ENCODE data around the gene CHCHD3.

The CHCHD3 gene

GRCh38 chr7:132817949-132818348 lies 263.9 kb downstream of the CHCHD3 start:
- H3K4me3 ChIP-seq (ENCODE audit: low read length, poor library complexity, severe bottlenecking): no peak overlapping the region
- no peaks in the 10 kb centered on the region for H4K20me1 ChIP-seq (ENCODE audit: insufficient read depth, low read length, poor library complexity, severe bottlenecking)
- H3F3A ChIP-seq (ENCODE audit: low read depth): no peaks in the 10 kb centered on the region
- no peaks in the 10 kb centered on the region for H3K4me1 ChIP-seq (ENCODE audit: insufficient read depth, low read length, poor library complexity, severe bottlenecking)
- H3K9me3 ChIP-seq (ENCODE audit: insufficient read depth, low read depth, low read length): no peaks in the 10 kb centered on the region
- no peak overlapping the region for H3K4me2 ChIP-seq (ENCODE audit: low read depth, low read length, poor library complexity, severe bottlenecking)
- H2AFZ ChIP-seq (ENCODE audit: low read length): no peak overlapping the region
- H3K9ac ChIP-seq (ENCODE audit: low read depth, low read length, poor library complexity, severe bottlenecking): no peak overlapping the region
- TF ChIP-seq EZH2phosphoT487 (IDR thresholded peaks at IDR 0.05; ENCODE audit: borderline replicate concordance): no peak
- no peak for TF ChIP-seq CTCF (conservative IDR thresholded peaks at IDR 0.05; ENCODE audit: low read length)
- no peaks in the 10 kb centered on the region for H3K9me2 ChIP-seq (replicated peaks; ENCODE audit: low read depth, low read length)
- H3K36me3 ChIP-seq (ENCODE audit: insufficient read depth, low read length): peaks cover 3% of the 10 kb centered on the region; the same call in 1 of the 2 replicates
- H3K27me3 ChIP-seq (ENCODE audit: insufficient read depth, low read length, poor library complexity, severe bottlenecking): no peaks in the 10 kb centered on the region
- no peaks in the 10 kb centered on the region for H3K79me2 ChIP-seq (ENCODE audit: insufficient read depth, low read length)

GRCh38 chr7:132815696-132816311 lies 266.1 kb downstream of the CHCHD3 start:
- no peaks in the 10 kb centered on the region for H3K79me2 ChIP-seq (ENCODE audit: insufficient read depth, low read length)
- no peaks in the 10 kb centered on the region for H3K4me1 ChIP-seq (ENCODE audit: insufficient read depth, low read length, poor library complexity, severe bottlenecking)
- TF ChIP-seq EZH2phosphoT487 (IDR thresholded peaks at IDR 0.05; ENCODE audit: borderline replicate concordance) (no peak), CTCF (conservative IDR thresholded peaks at IDR 0.05; ENCODE audit: low read length) (no peak)
- no peaks in the 10 kb centered on the region for H3K9me2 ChIP-seq (replicated peaks; ENCODE audit: low read depth, low read length)
- H3K4me2 ChIP-seq (ENCODE audit: low read depth, low read length, poor library complexity, severe bottlenecking): no peak overlapping the region
- H2AFZ ChIP-seq (ENCODE audit: low read length): no peak overlapping the region
- no peaks in the 10 kb centered on the region for H3K9me3 ChIP-seq (ENCODE audit: insufficient read depth, low read depth, low read length)
- no peak overlapping the region for H3K4me3 ChIP-seq (ENCODE audit: low read length, poor library complexity, severe bottlenecking)
- H3K27me3 ChIP-seq (ENCODE audit: insufficient read depth, low read length, poor library complexity, severe bottlenecking): no peaks in the 10 kb centered on the region
- H4K20me1 ChIP-seq (ENCODE audit: insufficient read depth, low read length, poor library complexity, severe bottlenecking): no peaks in the 10 kb centered on the region
- peaks cover 9% of the 10 kb centered on the region; the same call in 1 of the 2 replicates for H3K36me3 ChIP-seq (ENCODE audit: insufficient read depth, low read length)
- no peak overlapping the region for H3K9ac ChIP-seq (ENCODE audit: low read depth, low read length, poor library complexity, severe bottlenecking)
- no peaks in the 10 kb centered on the region for H3F3A ChIP-seq (ENCODE audit: low read depth)

GRCh38 chr7:132815130-132815529 lies 266.8 kb downstream of the CHCHD3 start:
- no peak overlapping the region for H3K4me2 ChIP-seq (ENCODE audit: low read depth, low read length, poor library complexity, severe bottlenecking)
- no peak for TF ChIP-seq CTCF (conservative IDR thresholded peaks at IDR 0.05; ENCODE audit: low read length)
- TF ChIP-seq EZH2phosphoT487 (IDR thresholded peaks at IDR 0.05; ENCODE audit: borderline replicate concordance): no peak
- H3K36me3 ChIP-seq (ENCODE audit: insufficient read depth, low read length): peaks cover 9% of the 10 kb centered on the region; the same call in 1 of the 2 replicates
- H3K9me3 ChIP-seq (ENCODE audit: insufficient read depth, low read depth, low read length): no peaks in the 10 kb centered on the region
- H2AFZ ChIP-seq (ENCODE audit: low read length): no peak overlapping the region
- no peaks in the 10 kb centered on the region for H3K4me1 ChIP-seq (ENCODE audit: insufficient read depth, low read length, poor library complexity, severe bottlenecking)
- no peak overlapping the region for H3K4me3 ChIP-seq (ENCODE audit: low read length, poor library complexity, severe bottlenecking)
- H3K79me2 ChIP-seq (ENCODE audit: insufficient read depth, low read length): no peaks in the 10 kb centered on the region
- H3F3A ChIP-seq (ENCODE audit: low read depth): no peaks in the 10 kb centered on the region
- no peak overlapping the region for H3K9ac ChIP-seq (ENCODE audit: low read depth, low read length, poor library complexity, severe bottlenecking)
- H3K27me3 ChIP-seq (ENCODE audit: insufficient read depth, low read length, poor library complexity, severe bottlenecking): no peaks in the 10 kb centered on the region
- H4K20me1 ChIP-seq (ENCODE audit: insufficient read depth, low read length, poor library complexity, severe bottlenecking): no peaks in the 10 kb centered on the region
- H3K9me2 ChIP-seq (replicated peaks; ENCODE audit: low read depth, low read length): no peaks in the 10 kb centered on the region
